GM19397 (cell line): ENCODE data around the gene C15orf62.

Experiments used
- ATAC-seq: cut with Tn5 transposase; IDR thresholded peaks from one replicate; pipeline ENCODE4 v1.9.1; 2021; ENCODE audit warnings: mild to moderate bottlenecking, moderate library complexity; ENCODE audit not compliant: unreplicated experiment

C15orf62 gene

GRCh38 chr15:40808861-40809450, 39.2 kb downstream of the C15orf62 start:
- ATAC-seq: no peak

- ATAC-seq: no peak
Measured at GRCh38 chr15:40812721-40813425, 43.1 kb downstream of the C15orf62 start.

GRCh38 chr15:40815042-40815698, 45.4 kb downstream of the C15orf62 start:
- ATAC-seq: no peak

GRCh38 chr15:40819048-40819447, 49.3 kb downstream of the C15orf62 start:
- ATAC-seq: no peak

- ATAC-seq: no peak
Measured at GRCh38 chr15:40821195-40821594, 51.4 kb downstream of the C15orf62 start.
